Measurements from ENCODE around the gene FGD2. TPM values are rescaled to one million over a fixed set of nuclear protein-coding genes. Genes with fewer than 3 reads are reported as not detected.

The FGD2 gene
- total RNA-seq, 3 donors from 2014 or later, result 6.9 to 18.3 (median 14.1) TPM

DNA sequence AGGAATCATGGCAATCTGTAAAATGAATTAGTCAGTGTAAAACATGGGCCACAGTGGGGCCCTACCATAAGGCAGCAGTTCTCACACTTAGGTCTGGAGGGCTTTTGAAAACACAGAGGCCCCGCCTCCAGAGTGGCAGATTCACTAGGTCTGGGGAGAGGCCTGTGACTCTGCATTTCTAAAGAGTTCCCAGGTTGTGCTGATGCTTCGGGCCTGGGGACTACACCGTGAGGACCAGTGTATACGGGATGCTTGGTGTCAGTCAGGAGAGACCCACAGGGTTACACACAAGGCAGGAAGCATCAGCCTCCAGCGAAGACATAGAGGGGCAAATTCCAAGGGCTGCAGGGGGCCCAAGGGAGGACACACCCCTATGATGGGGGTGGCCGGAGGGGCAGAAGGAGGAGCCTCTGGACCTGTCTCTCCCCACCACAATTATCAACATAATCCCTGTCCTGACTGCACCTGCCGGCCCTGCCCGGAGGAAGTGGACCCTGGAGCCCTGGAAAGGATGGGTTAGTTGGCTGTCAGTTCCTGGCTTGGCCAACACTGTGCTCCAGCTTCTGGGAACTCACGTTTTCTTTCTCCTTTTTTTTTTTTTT, 46.7 kb downstream of the FGD2 start:
- Histone ChIP-seq H3K4me1 (ENCODE audit: low read depth) (peaks cover 14% of the 10 kb centered on the region), H3K4me3 (no peak overlapping the region), H3K36me3 (ENCODE audit: low read depth) (no peaks in the 10 kb centered on the region), H3K9me3 (no peaks in the 10 kb centered on the region)
- TF ChIP-seq CTCF (IDR thresholded peaks at IDR 0.05), result no peak
- intact Hi-C loops (cut with DNase I, micrococcal nuclease), result no loop called here
- DNase-seq (peak in 1 of 3 donors; percentile 36), ATAC-seq (no peak)

- H3K4me3 ChIP-seq, result no peak overlapping the region
- peak in 1 of 3 donors; percentile 11 for DNase-seq
- H3K4me1 ChIP-seq (ENCODE audit: low read depth), result peaks cover 14% of the 10 kb centered on the region
- intact Hi-C loops (cut with DNase I, micrococcal nuclease), result no loop called here
- no peak for ATAC-seq
- no peak for TF ChIP-seq CTCF (IDR thresholded peaks at IDR 0.05)
- H3K9me3 ChIP-seq, result no peaks in the 10 kb centered on the region
- no peaks in the 10 kb centered on the region for H3K36me3 ChIP-seq (ENCODE audit: low read depth)
These were observed 48.2 kb downstream of the FGD2 start for GRCh38 chr6:37053683-37054082.

- H3K4me3 ChIP-seq, result no peak overlapping the region
- no peaks in the 10 kb centered on the region for H3K9me3 ChIP-seq
- peaks cover 14% of the 10 kb centered on the region for H3K4me1 ChIP-seq (ENCODE audit: low read depth)
- no peak for TF ChIP-seq CTCF (IDR thresholded peaks at IDR 0.05)
- no peaks in the 10 kb centered on the region for H3K36me3 ChIP-seq (ENCODE audit: low read depth)
- intact Hi-C loops (cut with DNase I, micrococcal nuclease), result no loop called here
- ATAC-seq, result no peak
- peak in 1 of 3 donors; percentile 16 for DNase-seq
These were observed 48.7 kb downstream of the FGD2 start for GRCh38 chr6:37054171-37054570.

- intact Hi-C loops (cut with DNase I, micrococcal nuclease), result no loop called here
- no peak overlapping the region for H3K4me3 ChIP-seq
- peaks cover 17% of the 10 kb centered on the region for H3K4me1 ChIP-seq (ENCODE audit: low read depth)
- no peak for ATAC-seq
- peak in 1 of 3 donors; percentile 13 for DNase-seq
- H3K36me3 ChIP-seq (ENCODE audit: low read depth), result no peaks in the 10 kb centered on the region
- no peaks in the 10 kb centered on the region for H3K9me3 ChIP-seq
- TF ChIP-seq CTCF (IDR thresholded peaks at IDR 0.05), result no peak
These were observed 49.1 kb downstream of the FGD2 start for GRCh38 chr6:37054580-37054979.

DNA sequence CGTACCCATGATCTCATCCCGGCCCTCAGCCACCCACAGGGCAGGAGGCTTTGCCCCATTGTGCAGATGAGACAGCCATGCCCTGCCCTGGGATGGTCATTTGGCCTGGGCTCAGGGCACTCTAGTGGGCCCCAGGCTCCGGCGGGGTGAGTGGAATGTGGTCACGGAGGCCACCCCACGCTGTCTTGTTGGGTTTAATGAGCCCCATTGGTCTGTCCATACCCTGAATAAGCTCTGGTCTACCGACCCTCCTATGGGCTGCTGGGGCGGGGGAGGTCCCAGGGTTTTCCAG, 50.6 kb downstream of the FGD2 start:
- Histone ChIP-seq H3K36me3 (ENCODE audit: low read depth) (no peaks in the 10 kb centered on the region), H3K4me3 (no peak overlapping the region), H3K4me1 (ENCODE audit: low read depth) (peaks cover 15% of the 10 kb centered on the region), H3K9me3 (no peaks in the 10 kb centered on the region)
- intact Hi-C loops (cut with DNase I, micrococcal nuclease), result loop anchor here in 1 of 2 donors (5.0 kb wide), 1 partner anchor 116 kb away; the partner anchor contains the start of gene PIM1
- ATAC-seq (no peak), DNase-seq (no peak)
- no peak for TF ChIP-seq CTCF (IDR thresholded peaks at IDR 0.05)
